GM12891 (cell line): Measurements from ENCODE around the gene FBXO8.

Experiments used
- PAX5 ChIP-seq: IDR thresholded peaks from 2 replicates; pipeline ENCODE4 v1.6.1; 2011; ENCODE audit warnings: low read length, moderate library complexity, mild to moderate bottlenecking; ENCODE audit not compliant: insufficient read depth, severe bottlenecking
- POLR2A ChIP-seq: IDR thresholded peaks from 2 replicates; pipeline ENCODE4 v1.6.1; 2011; ENCODE audit warnings: low read depth, low read length, control low read depth
- POLR2AphosphoS5 ChIP-seq: IDR thresholded peaks from 2 replicates; pipeline ENCODE4 v1.6.1; 2011; ENCODE audit warnings: low read depth, low read length, control low read depth

GRCh38 chr4:174314770-174315169 lies 31.3 kb upstream of the FBXO8 start:
- TF ChIP-seq POLR2AphosphoS5 (no peak), PAX5 (no peak), POLR2A (no peak)
